Gastrocnemius medialis (tissue), 4 donors: ENCODE data around the gene PRPF4.

Source experiments
- POLR2A ChIP-seq, 2 donors: fragments of 450-650 bp; IDR thresholded peaks; one replicate each; pipeline ENCODE4 v1.6.1; 2017; ENCODE audit warnings: antibody characterized with exemption in 2 of 2, mild to moderate bottlenecking in 2 of 2, moderate library complexity in 2 of 2
- TF ChIP-seq, protein P1 (sequence below), 5 experiments: fragments of 450-650 bp in 3 of 5; fragments of 200-600 bp in 2 of 5; sonication (generic) in 2 of 5; IDR thresholded peaks in 4 of 5; conservative IDR thresholded peaks in 1 of 5; 1 replicate in 4 of 5; 2 replicates in 1 of 5; pipeline ENCODE4 v1.5.1; 2016 to 2019; ENCODE audit warnings: antibody characterized with exemption in 5 of 5, mild to moderate bottlenecking in 3 of 5, moderate library complexity in 3 of 5

DNA sequence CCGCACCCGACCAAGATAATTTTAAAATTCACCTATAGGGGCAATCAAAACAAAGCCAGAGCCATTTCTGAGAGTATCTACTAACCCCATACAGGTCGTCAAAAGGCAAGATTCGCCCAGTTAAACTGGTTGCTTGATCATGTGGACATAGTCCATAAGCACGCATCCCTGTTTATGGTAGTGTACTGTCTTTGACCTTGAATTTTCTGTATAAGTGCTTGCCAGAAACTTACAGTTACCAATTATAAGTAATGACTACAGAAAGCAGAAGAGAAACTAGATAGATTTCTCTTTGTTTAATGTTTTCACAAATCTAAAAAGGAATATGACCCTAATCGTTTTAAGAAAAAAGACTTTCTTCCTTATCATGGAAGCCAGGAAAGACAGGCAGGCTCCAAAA, 28.5 kb upstream of the PRPF4 start:
- TF ChIP-seq, protein P1, sequence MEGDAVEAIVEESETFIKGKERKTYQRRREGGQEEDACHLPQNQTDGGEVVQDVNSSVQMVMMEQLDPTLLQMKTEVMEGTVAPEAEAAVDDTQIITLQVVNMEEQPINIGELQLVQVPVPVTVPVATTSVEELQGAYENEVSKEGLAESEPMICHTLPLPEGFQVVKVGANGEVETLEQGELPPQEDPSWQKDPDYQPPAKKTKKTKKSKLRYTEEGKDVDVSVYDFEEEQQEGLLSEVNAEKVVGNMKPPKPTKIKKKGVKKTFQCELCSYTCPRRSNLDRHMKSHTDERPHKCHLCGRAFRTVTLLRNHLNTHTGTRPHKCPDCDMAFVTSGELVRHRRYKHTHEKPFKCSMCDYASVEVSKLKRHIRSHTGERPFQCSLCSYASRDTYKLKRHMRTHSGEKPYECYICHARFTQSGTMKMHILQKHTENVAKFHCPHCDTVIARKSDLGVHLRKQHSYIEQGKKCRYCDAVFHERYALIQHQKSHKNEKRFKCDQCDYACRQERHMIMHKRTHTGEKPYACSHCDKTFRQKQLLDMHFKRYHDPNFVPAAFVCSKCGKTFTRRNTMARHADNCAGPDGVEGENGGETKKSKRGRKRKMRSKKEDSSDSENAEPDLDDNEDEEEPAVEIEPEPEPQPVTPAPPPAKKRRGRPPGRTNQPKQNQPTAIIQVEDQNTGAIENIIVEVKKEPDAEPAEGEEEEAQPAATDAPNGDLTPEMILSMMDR (IDR thresholded peaks at IDR 0.05 in 4 of 5, conservative IDR thresholded peaks at IDR 0.05 in 1 of 5): no peak
- TF ChIP-seq POLR2A (IDR thresholded peaks at IDR 0.05): no peak
